ENCODE measurements around the gene IQGAP1.
"Not testable (repeated sequence)": the region's sequence is repeated elsewhere in the genome, so short reads cannot be mapped to it uniquely, and the experiment has no call there.

IQGAP1 gene

GRCh38 chr15:90412356-90413194, 24.5 kb downstream of the IQGAP1 start:
- no peak for DNase-seq

- DNase-seq, result no peak
Measured at GRCh38 chr15:90413411-90414379, 25.7 kb downstream of the IQGAP1 start.

- peak; percentile 47 for DNase-seq
Measured at GRCh38 chr15:90414408-90415028, 26.5 kb downstream of the IQGAP1 start.

- DNase-seq, result not testable (repeated sequence)
Measured at GRCh38 chr15:90416052-90416451, 28.0 kb downstream of the IQGAP1 start.

GRCh38 chr15:90418627-90419026, 30.6 kb downstream of the IQGAP1 start:
- no peak for DNase-seq

GRCh38 chr15:90419206-90419605, 31.2 kb downstream of the IQGAP1 start:
- DNase-seq, result no peak

- peak; percentile 65 for DNase-seq
Measured at GRCh38 chr15:90419738-90420406, 31.8 kb downstream of the IQGAP1 start.

- DNase-seq, result no peak
Measured at GRCh38 chr15:90420451-90420850, 32.4 kb downstream of the IQGAP1 start.

- DNase-seq, result no peak
Measured at GRCh38 chr15:90421527-90421926, 33.5 kb downstream of the IQGAP1 start.

GRCh38 chr15:90422043-90422442, 34.0 kb downstream of the IQGAP1 start:
- no peak for DNase-seq

- DNase-seq, result no peak
Measured at GRCh38 chr15:90422936-90423335, 34.9 kb downstream of the IQGAP1 start.

GRCh38 chr15:90423801-90424319, 35.8 kb downstream of the IQGAP1 start:
- no peak for DNase-seq

- DNase-seq, result no peak
Measured at GRCh38 chr15:90425726-90426346, 37.8 kb downstream of the IQGAP1 start.

GRCh38 chr15:90427185-90427584, 39.1 kb downstream of the IQGAP1 start:
- DNase-seq, result no peak

- DNase-seq, result no peak
Measured at GRCh38 chr15:90432253-90432652, 44.2 kb downstream of the IQGAP1 start.

GRCh38 chr15:90435652-90436337, 47.8 kb downstream of the IQGAP1 start:
- no peak for DNase-seq

GRCh38 chr15:90436952-90437351, 48.9 kb downstream of the IQGAP1 start:
- DNase-seq, result no peak

GRCh38 chr15:90437516-90437915, 49.5 kb downstream of the IQGAP1 start:
- no peak for DNase-seq

- DNase-seq, result no peak
Measured at GRCh38 chr15:90439946-90440345, 51.9 kb downstream of the IQGAP1 start.

GRCh38 chr15:90441027-90441426, 53.0 kb downstream of the IQGAP1 start:
- DNase-seq, result no peak

- no peak for DNase-seq
Measured at GRCh38 chr15:90442423-90442822, 54.4 kb downstream of the IQGAP1 start.
